K562 (cell line): ENCODE data around the gene ICA1. TPM values are rescaled to one million over a fixed set of nuclear protein-coding genes. Genes with fewer than 3 reads are reported as not detected.

Experiments used
- ATAC-seq: fragments of 200-7000 bp; cut with Tn5 transposase; 3 replicates; pipeline ENCODE4 v1.9.1; 2020; ENCODE audit warnings: moderate library complexity
- BruUV-seq: library from RNA; stranded (reverse); fragments of 400-500 nt; replicated peaks from 2 replicates; lab custom pipeline; 2021; lab: Mats Ljungman, UMichigan
- CTCF ChIA-PET: fragments of 300-600 bp; formaldehyde crosslinking; extraction: SDS; loops from one replicate; lab custom pipeline; 2021; ENCODE audit warnings: low intra/inter-chr PET ratio; lab: Yijun Ruan, JAX
- POLR2A ChIA-PET: fragments of 300-600, 350-650 bp; sonication (Branson Sonifier 250); formaldehyde crosslinking; extraction: SDS; loops from one replicate; lab custom pipeline; 2021; ENCODE audit warnings: antibody characterized with exemption, inconsistent platforms; lab: Yijun Ruan, JAX
- DNase-seq, 4 experiments: peaks; one replicate each; pipeline versions ENCODE4 v3.0.0 to v3.0.0-alpha.2; 2011 to 2018; ENCODE audit warnings: low spot score in 3 of 4, mixed read lengths in 3 of 4; ENCODE audit errors: extremely low read depth in 1 of 4
- FAIRE-seq: peaks from 2 replicates; lab custom pipeline; 2011; peaks lifted over from hg19 to GRCh38; lab: Jason Lieb, UNC
- H2AFZ ChIP-seq: 2 replicates; pipeline ENCODE4 v1.6.0; 2011; ENCODE audit warnings: low read depth, low read length, control low read depth, inconsistent platforms
- H3K27ac ChIP-seq: fragments of 200-600 bp; 3 replicates; pipeline ENCODE4 v1.8.0; 2011; ENCODE audit warnings: low read depth, mild to moderate bottlenecking, control low read depth, inconsistent platforms, low read length, moderate library complexity, mixed read lengths; ENCODE audit errors: extremely low read depth
- H3K27me3 ChIP-seq, 2 experiments: fragments of 300-600 bp in 1 of 2; 2 replicates in 1 of 2; 3 replicates in 1 of 2; pipeline versions ENCODE4 v1.6.0 to v1.8.0; 2011; ENCODE audit warnings: inconsistent platforms in 2 of 2, low read length in 2 of 2, mild to moderate bottlenecking in 1 of 2, mixed read lengths in 1 of 2, moderate library complexity in 1 of 2; ENCODE audit not compliant: control insufficient read depth in 2 of 2, insufficient read depth in 2 of 2
- H3K36me3 ChIP-seq: fragments of 300-600 bp; 3 replicates; pipeline ENCODE4 v1.8.0; 2011; ENCODE audit warnings: mild to moderate bottlenecking, low read length, inconsistent platforms; ENCODE audit not compliant: control insufficient read depth, insufficient read depth
- H3K4me1 ChIP-seq, 2 experiments: fragments of 200-600 bp in 1 of 2; replicated peaks in 1 of 2; 2 replicates in 1 of 2; 3 replicates in 1 of 2; pipeline versions ENCODE4 v1.5.1 to v1.8.0; 2011; ENCODE audit warnings: inconsistent platforms in 2 of 2, low read length in 2 of 2, mild to moderate bottlenecking in 1 of 2, mixed read lengths in 1 of 2, moderate library complexity in 1 of 2; ENCODE audit not compliant: control insufficient read depth in 2 of 2, insufficient read depth in 2 of 2
- H3K4me2 ChIP-seq: 2 replicates; pipeline ENCODE4 v1.6.1; 2011; ENCODE audit warnings: low read length, control low read depth, inconsistent platforms, mixed read lengths; ENCODE audit not compliant: insufficient read depth
- H3K4me3 ChIP-seq: fragments of 200-600 bp; sonication (generic), shearing (Covaris generic); 2 replicates; pipeline ENCODE4 v1.5.1; 2016; ENCODE audit warnings: control low read depth, inconsistent platforms
- H3K79me2 ChIP-seq: fragments of 200-600 bp; 3 replicates; pipeline ENCODE4 v1.8.0; 2011; ENCODE audit warnings: low read length, inconsistent platforms; ENCODE audit not compliant: control insufficient read depth, insufficient read depth
- H3K9ac ChIP-seq, 2 experiments: 2 replicates each; pipeline versions ENCODE4 v1.6.0 to v1.6.1; 2011; ENCODE audit warnings: low read depth in 2 of 2, low read length in 2 of 2, control low read depth in 1 of 2, inconsistent platforms in 1 of 2, mild to moderate bottlenecking in 1 of 2, mixed read lengths in 1 of 2; ENCODE audit not compliant: insufficient read depth in 1 of 2
- H3K9me1 ChIP-seq: one replicate; pipeline ENCODE4 v1.6.0; 2011; ENCODE audit warnings: inconsistent platforms, mild to moderate bottlenecking, low read length, moderate library complexity; ENCODE audit not compliant: control insufficient read depth, insufficient read depth
- H3K9me3 ChIP-seq: replicated peaks from 2 replicates; pipeline ENCODE4 v1.5.1; 2011; ENCODE audit warnings: low read depth, low read length, inconsistent platforms; ENCODE audit not compliant: control insufficient read depth, insufficient read depth
- H4K20me1 ChIP-seq: replicated peaks from 2 replicates; pipeline ENCODE4 v1.6.1; 2011; ENCODE audit warnings: low read length, inconsistent platforms, mixed read lengths; ENCODE audit not compliant: control insufficient read depth, insufficient read depth
- RNF219 ChIP-seq: fragments of 250-450 bp; sonication (Bioruptor Pico); IDR thresholded peaks from 2 replicates; pipeline ENCODE4 v1.5.0; 2022; ENCODE audit warnings: mild to moderate bottlenecking
- SUPT5H ChIP-seq: fragments of 450-650 bp; IDR thresholded peaks from 2 replicates; pipeline ENCODE4 v1.6.1; 2016
- TCFL5 ChIP-seq: fragments of 250-450 bp; sonication (Bioruptor Pico); conservative IDR thresholded peaks from 2 replicates; pipeline ENCODE4 v1.6.1; 2021; ENCODE audit warnings: mild to moderate bottlenecking, moderate library complexity, matching md5 sums
- ZKSCAN1 ChIP-seq: fragments of 150-350 bp; IDR thresholded peaks from 2 replicates; pipeline ENCODE4 v1.6.1; 2016; ENCODE audit warnings: low read depth, low read length
- ZNF174 ChIP-seq: fragments of 250-450 bp; sonication (Bioruptor Pico); IDR thresholded peaks from 2 replicates; pipeline ENCODE4 v1.4.0; 2020; ENCODE audit warnings: mild to moderate bottlenecking
- WGBS: fragments of 100-300 bp; shearing (Covaris generic); methylation state at CpG from one replicate; pipeline ENCODE4 v1.1.6; 2016; ENCODE audit warnings: low coverage, mixed read lengths; ENCODE audit not compliant: insufficient coverage; ENCODE audit errors: missing lambda C conversion rate; 5-methylcytosine and 5-hydroxymethylcytosine counted together
- in situ Hi-C: fragments of 300-500 bp; cut with MboI; formaldehyde crosslinking; loops from 4 replicates; pipeline ENCODE4 v1.15.0; 2018; ENCODE audit warnings: inconsistent platforms, mixed read lengths
- intact Hi-C: fragments of 100-400 bp; cut with micrococcal nuclease; formaldehyde crosslinking; loops from 2 replicates; pipeline ENCODE4 v1.14.2; 2022
- polyA plus RNA-seq, 8 experiments: library from polyadenylated mRNA; depleted of rRNA in 4 of 8; stranded (reverse) in 5 of 8; unstranded in 3 of 8; fragments of >200 nt; fragmentation: Nextera tagmentation in 2 of 8; fragmentation: Illumina TruSeq in 1 of 8; extraction: Ambion mirVana in 2 of 8; extraction: Trizol in 1 of 8; gene quantifications; 2 replicates each; pipeline versions ENCODE4 v1.2.1 to v1.2.3, GENCODE V29; 2011 to 2014; ENCODE audit warnings: inconsistent platforms in 1 of 8, missing spikeins in 1 of 8
- total RNA-seq, 7 experiments: library from RNA; depleted of rRNA in 6 of 7; stranded (reverse); fragments of >200 nt in 6 of 7; fragmentation: Illumina TruSeq in 2 of 7; extraction: Trizol in 2 of 7; gene quantifications; 2 replicates each; pipeline versions ENCODE4 v1.2.1 to v1.2.3, GENCODE V29; 2011 to 2021; ENCODE audit warnings: low replicate concordance in 1 of 7
- TF ChIP-seq, protein P1 (sequence below): fragments of 450-650 bp; formaldehyde crosslinking; IDR thresholded peaks from 2 replicates; pipeline ENCODE4 v1.4.0; 2022; ENCODE audit warnings: missing genetic modification characterization

Gene ICA1
- total and polyA plus RNA-seq, 9 of the 15 experiments (the other 6 are each of a cell fraction or from before 2014, with no cell fraction given) = 7.1 to 22.3 (median 16.4) TPM

DNA sequence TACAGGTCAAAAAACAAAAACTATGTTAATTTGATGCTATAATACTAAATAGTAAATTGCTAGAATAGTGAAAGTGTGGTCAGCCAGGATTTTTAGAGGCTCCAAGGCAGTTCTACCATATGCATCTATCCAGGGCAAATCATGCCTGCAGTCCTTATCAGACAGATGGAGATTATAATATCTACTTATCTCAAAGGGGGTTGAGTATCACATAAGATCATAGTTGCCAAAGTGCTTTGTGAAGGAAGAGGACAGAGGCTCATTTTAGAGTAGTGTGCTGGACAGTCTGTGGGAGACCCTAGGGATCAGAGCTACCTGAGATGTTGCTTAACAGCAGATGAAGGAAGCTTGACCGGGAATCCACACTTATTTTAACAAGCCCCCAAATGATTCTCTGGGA is 3.2 kb downstream of the ICA1 start:
- H3K4me2 ChIP-seq = no peak overlapping the region
- in situ Hi-C loops = no loop called here
- no peak for TF ChIP-seq TCFL5 (CRISPR knock-in tag)
- no peak for TF ChIP-seq ZNF174 (CRISPR knock-in tag)
- TF ChIP-seq ZKSCAN1 = no peak
- TF ChIP-seq RNF219 = no peak
- TF ChIP-seq SUPT5H = no peak
- TF ChIP-seq, protein P1, sequence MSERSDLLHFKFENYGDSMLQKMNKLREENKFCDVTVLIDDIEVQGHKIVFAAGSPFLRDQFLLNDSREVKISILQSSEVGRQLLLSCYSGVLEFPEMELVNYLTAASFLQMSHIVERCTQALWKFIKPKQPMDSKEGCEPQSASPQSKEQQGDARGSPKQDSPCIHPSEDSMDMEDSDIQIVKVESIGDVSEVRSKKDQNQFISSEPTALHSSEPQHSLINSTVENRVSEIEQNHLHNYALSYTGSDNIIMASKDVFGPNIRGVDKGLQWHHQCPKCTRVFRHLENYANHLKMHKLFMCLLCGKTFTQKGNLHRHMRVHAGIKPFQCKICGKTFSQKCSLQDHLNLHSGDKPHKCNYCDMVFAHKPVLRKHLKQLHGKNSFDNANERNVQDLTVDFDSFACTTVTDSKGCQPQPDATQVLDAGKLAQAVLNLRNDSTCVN (CRISPR knock-in tag) = no peak
- H2AFZ ChIP-seq = no peak overlapping the region
- H3K79me2 ChIP-seq = peaks cover 12% of the 10 kb centered on the region
- no TSS peak for BruUV-seq
- no peaks in the 10 kb centered on the region for H3K27me3 ChIP-seq
- no peak overlapping the region for H3K9ac ChIP-seq
- H3K9me1 ChIP-seq = no peaks in the 10 kb centered on the region
- POLR2A ChIA-PET = interaction anchor here (0.9 kb wide), 1 partner anchor 19 kb away, joined by 3 read pairs; no protein-coding TSS in a partner anchor
- no peak overlapping the region for H3K27ac ChIP-seq
- CTCF ChIA-PET = no interaction called here
- no peaks in the 10 kb centered on the region for H4K20me1 ChIP-seq
- H3K4me1 ChIP-seq = peaks cover 10 to 11% of the 10 kb centered on the region in 2 experiments; a peak in 4 of 5 replicates
- no peaks in the 10 kb centered on the region for H3K36me3 ChIP-seq
- 93% methylated on average over 1 of the region's 1 CpG for WGBS
- no peak overlapping the region for H3K4me3 ChIP-seq
- DNase-seq = no peak
- no peak for ATAC-seq
- FAIRE-seq = no peak
- intact Hi-C loops = no loop called here
- H3K9me3 ChIP-seq = no peaks in the 10 kb centered on the region
